Right renal pelvis (tissue), 4 donors: ENCODE results near the gene GPR27. TPM values are rescaled to one million over a fixed set of nuclear protein-coding genes. Genes with fewer than 3 reads are reported as not detected.

ENCODE experiments used
- DNase-seq, 4 donors: peaks; one replicate each; pipeline ENCODE4 v3.0.0-alpha.2; 2013; ENCODE audit warnings: low read depth in 4 of 4, low spot score in 3 of 4, missing footprints in 1 of 4
- polyA plus RNA-seq, 4 donors: library from polyadenylated mRNA; unstranded; fragments of 120-200 nt; gene quantifications; one replicate each; pipeline ENCODE4 v1.2.1, GENCODE V29; 2013; ENCODE audit not compliant: insufficient read length in 4 of 4

GPR27 gene
- polyA plus RNA-seq, 4 donors: 9.2 to 10.4 (median 9.7) TPM

DNA sequence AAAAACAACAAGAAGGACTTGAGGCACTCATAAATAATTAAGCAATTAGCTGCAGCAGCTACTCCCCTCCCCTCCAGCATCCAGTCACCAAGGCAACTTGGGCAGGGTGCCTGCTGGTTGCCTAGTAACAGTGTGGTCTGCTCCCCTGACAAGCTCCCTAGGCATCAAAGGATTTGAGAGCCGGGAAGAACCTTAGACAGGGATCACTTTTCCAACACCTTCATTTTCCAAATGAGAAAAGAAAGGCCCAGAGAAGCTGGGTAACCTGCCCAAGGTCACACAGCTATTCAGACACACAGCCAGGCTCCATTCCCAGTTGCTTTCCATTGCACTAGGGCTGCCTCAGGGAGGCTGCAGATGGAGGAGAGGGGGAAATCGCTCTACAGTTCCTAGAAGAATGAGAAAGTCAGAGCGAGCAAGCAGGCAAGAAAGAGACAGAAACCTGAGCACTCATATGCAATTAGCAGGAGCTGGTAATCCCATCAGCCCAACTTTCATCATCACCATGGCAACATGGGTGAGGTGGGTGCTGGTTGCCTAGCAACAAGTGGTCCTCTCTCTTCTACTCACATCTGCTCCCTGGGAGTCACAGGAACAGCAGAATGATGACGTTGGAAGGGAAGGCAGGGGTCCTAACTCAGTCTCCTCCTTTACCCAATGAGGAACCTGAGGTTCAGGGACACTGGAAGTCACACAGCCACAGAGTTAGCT lies 24.9 kb upstream of the GPR27 start:
- DNase-seq: no peak

- DNase-seq: no peak
These were observed 21.0 kb upstream of the GPR27 start for GRCh38 chr3:71732637-71733036.

GRCh38 chr3:71733319-71733718 lies 20.3 kb upstream of the GPR27 start:
- DNase-seq: no peak

DNA sequence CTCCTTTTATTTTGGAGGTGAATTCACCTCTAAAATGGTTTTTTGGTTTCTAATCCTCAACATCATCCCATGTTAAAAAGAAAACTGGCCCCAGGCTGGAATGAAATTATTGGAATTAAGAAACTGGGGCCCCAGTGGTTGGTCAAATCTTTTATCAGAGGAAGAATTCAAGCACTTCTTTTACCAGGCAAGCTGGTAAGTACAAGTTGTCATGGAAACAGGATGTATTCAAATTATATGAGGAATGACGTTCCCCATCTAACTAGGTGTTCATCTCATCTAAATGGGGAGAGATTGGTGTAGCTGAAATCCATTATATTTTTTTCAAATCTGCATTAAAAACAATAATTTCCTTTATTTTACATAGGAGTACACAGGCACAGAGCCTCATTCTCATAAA lies 18.8 kb upstream of the GPR27 start:
- no peak for DNase-seq

DNA sequence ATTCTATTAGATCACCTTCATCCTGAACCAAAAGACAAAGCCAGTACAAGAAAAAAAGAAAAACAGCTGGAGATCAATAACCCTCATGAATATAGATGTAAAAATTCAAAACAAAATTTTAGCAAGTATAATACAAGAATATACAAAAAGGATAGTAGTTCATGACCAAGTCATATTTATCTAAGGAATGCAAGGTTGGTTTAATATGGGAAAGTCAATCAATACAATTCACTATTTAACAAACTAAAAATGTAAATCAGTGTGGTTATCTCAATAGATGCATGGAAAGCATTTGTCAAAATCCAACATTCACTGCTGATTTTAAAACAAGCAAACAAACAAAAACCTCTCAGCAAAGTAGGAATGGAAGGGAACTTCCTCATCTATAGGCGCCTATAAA lies 11.0 kb upstream of the GPR27 start:
- no peak for DNase-seq

GRCh38 chr3:71744738-71745137 lies 8.9 kb upstream of the GPR27 start:
- DNase-seq: no peak

DNA sequence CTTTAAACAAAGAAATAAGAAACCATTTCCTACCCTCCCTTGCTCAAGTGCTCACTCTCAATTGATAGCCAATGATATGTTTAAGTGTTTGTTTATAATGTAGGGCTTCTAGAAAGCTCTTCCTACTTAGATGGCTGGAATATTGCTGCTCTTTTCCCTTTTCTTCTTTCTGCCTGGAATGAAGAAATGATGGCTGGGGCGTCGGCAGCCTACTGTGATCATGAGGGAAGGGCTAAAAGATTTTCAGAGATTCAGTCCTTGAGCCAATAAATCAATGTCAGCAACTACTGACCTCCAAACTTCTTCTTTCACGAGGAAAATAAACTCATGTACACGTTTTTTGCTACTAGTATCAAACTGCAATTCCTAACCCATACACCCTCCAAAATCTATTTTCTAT lies 2.1 kb upstream of the GPR27 start:
- DNase-seq: no peak

- DNase-seq: no peak
These were observed 589 bp upstream of the GPR27 start for GRCh38 chr3:71752831-71753700.

GRCh38 chr3:71754610-71755253 lies 1.1 kb downstream of the GPR27 start:
- no peak for DNase-seq

DNA sequence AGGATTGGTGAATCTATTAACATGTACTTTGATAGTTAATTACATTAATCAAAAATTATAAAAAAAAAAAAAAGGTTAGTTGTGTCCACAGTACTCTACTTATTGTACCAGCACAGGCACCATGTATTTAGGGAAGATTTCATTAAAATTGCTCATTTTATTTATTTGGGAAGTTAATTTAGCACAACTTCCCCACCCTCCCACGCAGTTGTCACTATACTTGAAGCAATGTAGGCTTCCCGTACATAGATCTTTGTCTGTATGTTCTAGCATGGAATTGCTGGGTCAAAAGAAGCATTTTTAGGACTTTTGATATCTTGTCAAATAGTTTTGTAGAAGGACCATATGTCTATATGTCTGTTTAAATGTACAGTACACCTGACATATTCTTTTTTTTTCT lies 4.4 kb downstream of the GPR27 start:
- no peak for DNase-seq

DNA sequence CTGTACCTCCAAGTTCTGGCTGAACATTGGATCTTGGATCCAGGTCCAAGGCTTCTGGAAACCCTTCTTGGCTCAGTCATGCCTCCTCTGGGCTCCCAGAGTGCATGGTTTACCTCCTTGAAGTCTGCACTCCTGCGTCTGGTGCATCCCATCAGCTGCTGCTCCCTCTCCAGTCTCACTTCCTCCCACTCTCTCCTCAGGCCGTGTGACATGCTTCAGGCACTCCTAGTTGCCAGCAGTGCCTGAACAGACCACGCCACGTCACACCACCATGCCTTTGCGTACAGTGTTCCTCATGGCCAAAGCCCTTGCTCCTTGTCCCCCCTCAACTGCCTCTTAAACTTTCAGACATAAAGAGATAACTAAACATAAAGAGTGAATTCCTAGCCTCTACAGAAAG lies 5.7 kb downstream of the GPR27 start:
- no peak for DNase-seq

- no peak for DNase-seq
These were observed 6.5 kb downstream of the GPR27 start for GRCh38 chr3:71760140-71760539.

GRCh38 chr3:71763426-71763825 lies 9.8 kb downstream of the GPR27 start:
- no peak for DNase-seq

DNA sequence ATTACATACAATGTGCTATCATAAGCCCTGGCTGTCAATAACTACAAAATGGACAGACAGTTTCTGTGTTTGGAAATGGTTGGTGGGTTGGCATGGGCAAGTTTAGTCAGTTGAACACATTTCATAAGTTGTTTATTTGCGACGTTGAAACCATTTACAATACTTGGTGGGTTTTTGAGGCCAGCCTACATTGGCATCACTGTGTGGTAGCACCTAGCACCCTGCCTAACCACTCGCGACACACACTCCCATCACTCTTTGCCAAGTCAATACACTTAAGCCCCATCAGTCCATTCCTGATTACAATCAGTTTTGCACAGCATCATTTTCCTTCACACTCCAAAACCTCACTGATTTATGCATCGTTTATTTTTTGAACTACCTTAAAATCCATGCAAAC lies 17.5 kb downstream of the GPR27 start:
- no peak for DNase-seq

GRCh38 chr3:71771884-71772283 lies 18.2 kb downstream of the GPR27 start:
- DNase-seq: no peak

DNA sequence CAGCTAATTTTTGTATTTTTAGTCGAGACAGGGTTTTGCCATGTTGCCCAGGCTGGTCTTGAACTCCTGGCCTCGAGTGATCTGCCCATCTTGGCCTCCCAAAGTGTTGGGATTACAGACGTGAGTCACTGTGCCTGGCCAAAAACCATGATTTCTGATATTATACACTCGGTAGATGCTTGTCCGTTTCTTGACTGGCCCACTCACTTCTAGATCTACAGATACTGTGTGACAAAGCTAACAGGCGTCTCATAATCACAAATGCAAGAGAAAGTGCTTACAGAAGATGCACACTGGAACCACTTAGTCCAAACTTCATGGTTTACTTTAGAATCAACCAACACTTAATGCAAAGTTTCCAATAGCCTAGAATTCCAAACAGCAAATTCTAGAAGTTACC lies 22.9 kb downstream of the GPR27 start:
- no peak for DNase-seq

GRCh38 chr3:71778353-71778752 lies 24.7 kb downstream of the GPR27 start:
- no peak for DNase-seq

- DNase-seq: no peak
These were observed 26.2 kb downstream of the GPR27 start for GRCh38 chr3:71779674-71780377.

- DNase-seq: no peak
These were observed 26.8 kb downstream of the GPR27 start for GRCh38 chr3:71780430-71780829.

- DNase-seq: peak in 1 of 4 donors; percentile 15
These were observed 29.5 kb downstream of the GPR27 start for GRCh38 chr3:71783152-71783551.
